HCT116 (cell line): ENCODE measurements around the gene SCD5. TPM values are rescaled to one million over a fixed set of nuclear protein-coding genes. Genes with fewer than 3 reads are reported as not detected.

Experiments
- ATAC-seq: fragments of 200-7000 bp; cut with Tn5 transposase; 2 replicates; pipeline ENCODE4 v1.9.1; 2020; ENCODE audit warnings: mild to moderate bottlenecking, moderate library complexity
- BruUV-seq: library from RNA; stranded (reverse); fragments of 400-500 nt; replicated peaks from 2 replicates; lab custom pipeline; 2021; lab: Mats Ljungman, UMichigan
- CTCF ChIA-PET: fragments of 300-600 bp; sonication (Branson Sonifier 250); formaldehyde crosslinking; loops from one replicate; lab custom pipeline; 2021; ENCODE audit warnings: antibody characterized with exemption; lab: Charles Lee
- POLR2A ChIA-PET: fragments of 300-600, 350-600 bp; sonication (Branson Sonifier 250); formaldehyde crosslinking; loops from one replicate; lab custom pipeline; 2021; ENCODE audit warnings: antibody characterized with exemption; lab: Charles Lee
- RAD21 ChIA-PET, 2 experiments: fragments of 300-600 bp; sonication (Branson Sonifier 250); formaldehyde crosslinking; loops; one replicate each; lab custom pipeline; 2023; ENCODE audit warnings: low total read pairs in 2 of 2; ENCODE audit not compliant: uncharacterized antibody in 2 of 2, unreplicated experiment in 2 of 2, low non-redundant PET in 1 of 2; lab: Charles Lee
- DNase-seq: peaks from one replicate; pipeline ENCODE4 v3.0.0-alpha.2; 2010; ENCODE audit warnings: low read depth, low spot score
- H2AFZ ChIP-seq: fragments of 200-600 bp; shearing (Covaris generic), sonication (generic); 2 replicates; pipeline ENCODE4 v1.6.1; 2017; ENCODE audit warnings: low read depth, mixed run types, mixed read lengths, antibody characterized with exemption, low read length; ENCODE audit not compliant: poor library complexity, severe bottlenecking
- H3K27ac ChIP-seq: 2 replicates; pipeline ENCODE4 v1.5.1; 2012; ENCODE audit warnings: low read depth, low read length
- H3K27me3 ChIP-seq: fragments of 200-600 bp; sonication (generic); 2 replicates; pipeline ENCODE4 v1.6.1; 2016; ENCODE audit warnings: mixed run types, low read length, mixed read lengths; ENCODE audit not compliant: insufficient read depth
- H3K36me3 ChIP-seq, 2 experiments: fragments of 200-500 bp in 1 of 2; fragments of 200-600 bp in 1 of 2; sonication (Bioruptor generic) in 1 of 2; sonication (generic) in 1 of 2; 2 replicates each; pipeline versions ENCODE4 v1.5.1 to v1.6.1; 2014 to 2016; ENCODE audit warnings: low read length in 2 of 2, inconsistent platforms in 1 of 2, mixed read lengths in 1 of 2, mixed run types in 1 of 2; ENCODE audit not compliant: insufficient read depth in 2 of 2, control insufficient read depth in 1 of 2
- H3K4me1 ChIP-seq, 2 experiments: fragments of 200-600 bp in 1 of 2; sonication (generic) in 1 of 2; 2 replicates each; pipeline versions ENCODE4 v1.5.1 to v1.6.1; 2012 to 2017; ENCODE audit warnings: low read length in 2 of 2, inconsistent platforms in 1 of 2, mild to moderate bottlenecking in 1 of 2, mixed read lengths in 1 of 2, mixed run types in 1 of 2, moderate library complexity in 1 of 2; ENCODE audit not compliant: insufficient read depth in 2 of 2, control insufficient read depth in 1 of 2
- H3K4me2 ChIP-seq: fragments of 200-600 bp; sonication (generic); 2 replicates; pipeline ENCODE4 v1.6.1; 2017; ENCODE audit warnings: mixed run types, low read length, mixed read lengths
- H3K4me3 ChIP-seq, 2 experiments: fragments of 200-600 bp in 1 of 2; sonication (generic) in 1 of 2; replicated peaks in 1 of 2; 2 replicates each; pipeline ENCODE4 v1.5.1; 2011 to 2016; ENCODE audit warnings: low read length in 2 of 2, control low read depth in 1 of 2, low read depth in 1 of 2, mild to moderate bottlenecking in 1 of 2, mixed read lengths in 1 of 2, mixed run types in 1 of 2
- H3K79me2 ChIP-seq: fragments of 200-600 bp; sonication (generic); 2 replicates; pipeline ENCODE4 v1.6.1; 2017; ENCODE audit warnings: mild to moderate bottlenecking, mixed run types, low read length, moderate library complexity, mixed read lengths; ENCODE audit not compliant: insufficient read depth
- H3K9ac ChIP-seq: fragments of 200-600 bp; sonication (generic); 2 replicates; pipeline ENCODE4 v1.6.1; 2016; ENCODE audit warnings: low read length, mixed read lengths
- H3K9me2 ChIP-seq: fragments of 200-600 bp; sonication (generic), shearing (Covaris generic); 2 replicates; pipeline ENCODE4 v1.6.1; 2017; ENCODE audit warnings: mixed run types, mild to moderate bottlenecking, moderate library complexity; ENCODE audit not compliant: insufficient read depth
- H3K9me3 ChIP-seq, 2 experiments: fragments of 200-500 bp in 1 of 2; fragments of 200-600 bp in 1 of 2; sonication (Bioruptor generic) in 1 of 2; sonication (generic) in 1 of 2; 2 replicates each; pipeline ENCODE4 v1.6.1; 2014 to 2017; ENCODE audit warnings: low read length in 2 of 2, mixed read lengths in 2 of 2, inconsistent platforms in 1 of 2, low read depth in 1 of 2, mild to moderate bottlenecking in 1 of 2, mixed run types in 1 of 2, moderate library complexity in 1 of 2; ENCODE audit not compliant: control insufficient read depth in 1 of 2, insufficient read depth in 1 of 2
- H4K20me1 ChIP-seq: fragments of 200-600 bp; sonication (generic), shearing (Covaris generic); 2 replicates; pipeline ENCODE4 v1.6.1; 2017; ENCODE audit warnings: mixed run types, mild to moderate bottlenecking, moderate library complexity; ENCODE audit not compliant: insufficient read depth
- CBX3 ChIP-seq: IDR thresholded peaks from 2 replicates; pipeline ENCODE4 v1.6.1; 2012; ENCODE audit warnings: low read depth
- EZH2 ChIP-seq: fragments of 200-600 bp; sonication (generic); IDR thresholded peaks from 2 replicates; pipeline ENCODE4 v1.6.1; 2017; ENCODE audit warnings: antibody characterized with exemption, mixed run types
- EZH2phosphoT487 ChIP-seq: fragments of 200-600 bp; IDR thresholded peaks from 2 replicates; pipeline ENCODE4 v1.6.1; 2018; ENCODE audit warnings: antibody characterized with exemption, borderline replicate concordance
- POLR2A ChIP-seq: IDR thresholded peaks from 2 replicates; pipeline ENCODE4 v1.7.0; 2011; ENCODE audit warnings: borderline replicate concordance; ENCODE audit not compliant: insufficient read depth, insufficient read length; ENCODE audit errors: extremely low read depth
- POLR2AphosphoS5 ChIP-seq: IDR thresholded peaks from 2 replicates; pipeline ENCODE4 v1.6.1; 2011; ENCODE audit warnings: mild to moderate bottlenecking, low read depth, low read length, moderate library complexity
- RAD21 ChIP-seq: IDR thresholded peaks from 2 replicates; pipeline ENCODE4 v1.6.1; 2012; ENCODE audit warnings: low read depth, mild to moderate bottlenecking
- SP1 ChIP-seq: IDR thresholded peaks from 2 replicates; pipeline ENCODE4 v1.6.1; 2012; ENCODE audit warnings: low read depth
- ZFX ChIP-seq: fragments of 450-650 bp; IDR thresholded peaks from 2 replicates; pipeline ENCODE4 v1.6.1; 2017
- ZNF274 ChIP-seq: fragments of 200-500 bp; sonication (Bioruptor generic); IDR thresholded peaks from 2 replicates; pipeline ENCODE4 v1.6.1; 2014; ENCODE audit warnings: mild to moderate bottlenecking, low read depth, low read length, inconsistent platforms
- intact Hi-C: fragments of 100-400 bp; cut with micrococcal nuclease; formaldehyde crosslinking; loops from 2 replicates; pipeline ENCODE4 v1.10.0; 2022
- total RNA-seq: library from RNA; stranded (reverse); gene quantifications from one replicate; pipeline ENCODE4 v1.2.1, GENCODE V29; 2021; ENCODE audit not compliant: unreplicated experiment
- TF ChIP-seq, protein P1 (sequence below), 3 experiments: fragments of 200-600 bp in 1 of 3; sonication (generic) in 1 of 3; IDR thresholded peaks in 2 of 3; conservative IDR thresholded peaks in 1 of 3; 2 replicates each; pipeline ENCODE4 v1.5.1; 2012 to 2017; ENCODE audit warnings: low read depth in 2 of 3, low read length in 2 of 3, antibody characterized with exemption in 1 of 3, borderline replicate concordance in 1 of 3, control low read depth in 1 of 3, mild to moderate bottlenecking in 1 of 3, mixed read lengths in 1 of 3, mixed run types in 1 of 3, moderate library complexity in 1 of 3; ENCODE audit not compliant: insufficient read depth in 1 of 3

The SCD5 gene
- total RNA-seq, 1 experiment from 2014 or later, result 21.7 TPM

DNA sequence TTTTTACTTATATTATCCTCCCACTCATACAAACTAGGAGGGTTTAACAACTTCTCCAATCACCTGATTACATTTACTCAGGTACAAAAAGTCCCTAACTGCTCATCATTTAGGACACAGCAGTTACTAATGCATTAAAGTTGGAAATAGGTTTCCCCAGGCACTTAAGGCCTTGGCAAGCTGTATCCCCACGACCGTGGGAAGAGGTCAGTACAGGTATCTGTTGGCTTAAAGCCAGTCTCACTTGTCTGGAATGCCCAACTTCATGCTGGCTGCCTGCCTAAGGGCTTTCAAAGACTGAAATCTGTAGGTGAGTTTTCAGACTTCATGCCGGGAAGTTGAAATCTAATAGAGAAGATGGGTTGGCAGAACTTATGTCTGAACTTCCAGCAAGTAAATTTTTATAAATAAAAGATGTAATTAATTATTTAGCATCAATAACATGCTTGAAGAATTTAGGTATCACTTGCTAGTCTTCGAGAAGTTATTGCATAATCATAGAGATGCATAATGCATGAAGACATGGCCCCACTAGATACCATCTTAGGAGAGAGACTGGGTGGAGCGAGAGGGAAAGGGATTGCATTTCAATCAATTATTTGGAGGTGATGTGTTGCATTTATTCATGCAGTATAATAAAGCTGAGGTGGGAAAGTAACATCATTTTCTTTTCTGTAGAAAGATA lies 54.2 kb downstream of the SCD5 start:
- no peak for ATAC-seq
- H3K4me1 ChIP-seq, result peaks cover 3 to 20% of the 10 kb centered on the region in 2 experiments; a peak in 2 of 4 replicates

More for the DNA sequence above, 54.2 kb downstream of the SCD5 start:
- H3K27me3 ChIP-seq, result no peaks in the 10 kb centered on the region
- ChIA-PET POLR2A (no interaction called here), RAD21 (no interaction called here), CTCF (interaction anchor here (0.7 kb wide), 1 partner anchor 282 kb away, joined by 3 read pairs; no protein-coding TSS in a partner anchor)
- BruUV-seq, result no TSS peak
- intact Hi-C loops, result no loop called here
- H3K4me2 ChIP-seq, result peak overlapping the region; percentile 13
- no peaks in the 10 kb centered on the region for H4K20me1 ChIP-seq
- no peak overlapping the region for H3K27ac ChIP-seq
- no peaks in the 10 kb centered on the region for H3K9me3 ChIP-seq
- no peak overlapping the region for H2AFZ ChIP-seq
- H3K79me2 ChIP-seq, result no peaks in the 10 kb centered on the region
- TF ChIP-seq ZNF274 (no peak), EZH2phosphoT487 (no peak), CBX3 (no peak), ZFX (no peak), EZH2 (no peak), POLR2AphosphoS5 (no peak), SP1 (no peak), POLR2A (no peak), RAD21 (no peak)
- TF ChIP-seq, protein P1, sequence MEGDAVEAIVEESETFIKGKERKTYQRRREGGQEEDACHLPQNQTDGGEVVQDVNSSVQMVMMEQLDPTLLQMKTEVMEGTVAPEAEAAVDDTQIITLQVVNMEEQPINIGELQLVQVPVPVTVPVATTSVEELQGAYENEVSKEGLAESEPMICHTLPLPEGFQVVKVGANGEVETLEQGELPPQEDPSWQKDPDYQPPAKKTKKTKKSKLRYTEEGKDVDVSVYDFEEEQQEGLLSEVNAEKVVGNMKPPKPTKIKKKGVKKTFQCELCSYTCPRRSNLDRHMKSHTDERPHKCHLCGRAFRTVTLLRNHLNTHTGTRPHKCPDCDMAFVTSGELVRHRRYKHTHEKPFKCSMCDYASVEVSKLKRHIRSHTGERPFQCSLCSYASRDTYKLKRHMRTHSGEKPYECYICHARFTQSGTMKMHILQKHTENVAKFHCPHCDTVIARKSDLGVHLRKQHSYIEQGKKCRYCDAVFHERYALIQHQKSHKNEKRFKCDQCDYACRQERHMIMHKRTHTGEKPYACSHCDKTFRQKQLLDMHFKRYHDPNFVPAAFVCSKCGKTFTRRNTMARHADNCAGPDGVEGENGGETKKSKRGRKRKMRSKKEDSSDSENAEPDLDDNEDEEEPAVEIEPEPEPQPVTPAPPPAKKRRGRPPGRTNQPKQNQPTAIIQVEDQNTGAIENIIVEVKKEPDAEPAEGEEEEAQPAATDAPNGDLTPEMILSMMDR (IDR thresholded peaks at IDR 0.05 in 2 of 3, conservative IDR thresholded peaks at IDR 0.05 in 1 of 3; ENCODE audit: borderline replicate concordance in 1 of 3, insufficient read depth in 1 of 3, low read depth in 2 of 3, low read length in 2 of 3), result no peak
- no peaks in the 10 kb centered on the region for H3K9me2 ChIP-seq
- H3K36me3 ChIP-seq, result no peaks in the 10 kb centered on the region
- no peak for DNase-seq
- H3K9ac ChIP-seq, result no peak overlapping the region
- H3K4me3 ChIP-seq, result no peak overlapping the region
